ENCODE data around the gene AKR1A1.
"Not testable (repeated sequence)": the region's sequence is repeated elsewhere in the genome, so short reads cannot be mapped to it uniquely, and the experiment has no call there.

Gene AKR1A1

DNA sequence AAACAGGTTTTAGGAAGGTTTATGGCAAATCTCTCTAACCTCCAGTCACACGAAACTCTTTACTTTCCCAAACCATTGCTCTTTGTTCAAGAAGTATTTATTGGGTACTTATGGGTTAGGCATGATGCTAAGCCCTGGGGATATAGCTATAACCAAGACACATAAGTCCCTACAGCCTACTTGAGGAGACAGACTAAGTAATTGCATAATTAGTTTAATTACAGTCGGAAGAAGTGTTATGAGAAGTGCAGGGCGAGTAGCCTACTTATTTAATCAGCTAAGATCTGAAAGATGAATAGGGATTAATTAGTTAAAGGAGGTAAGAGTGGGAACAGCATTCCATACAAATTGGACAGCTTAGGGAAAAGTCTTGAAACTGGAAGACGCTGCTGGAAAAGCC lies 20.0 kb downstream of the AKR1A1 start:
- no peak for DNase-seq

DNA sequence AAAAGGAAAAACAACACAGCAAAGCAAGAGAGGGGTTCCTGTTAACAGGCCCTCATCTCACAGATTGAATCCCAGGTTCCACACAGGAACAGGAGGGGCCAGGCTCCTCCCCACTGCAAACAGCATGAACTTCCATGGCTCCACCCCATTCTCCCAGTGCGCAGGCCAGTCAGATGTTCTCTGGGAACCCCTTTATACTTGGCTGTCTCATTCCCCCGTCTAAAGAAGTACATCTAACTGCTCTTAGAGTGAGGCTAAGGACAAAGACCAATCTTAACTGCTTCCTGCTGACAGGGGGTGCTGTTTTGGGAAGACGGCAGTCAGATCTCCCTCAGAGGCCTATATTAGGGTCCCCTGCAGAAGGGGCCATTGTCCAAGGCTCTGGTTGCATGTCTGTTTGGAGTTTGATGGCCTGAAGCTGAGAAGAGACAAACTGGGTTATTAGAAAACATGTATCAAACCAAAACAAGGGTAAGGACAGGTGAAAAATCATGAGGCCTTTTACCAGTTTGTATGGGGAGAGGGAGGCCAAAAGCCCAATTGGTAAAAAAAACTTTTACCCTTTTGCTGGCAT lies 22.7 kb downstream of the AKR1A1 start:
- DNase-seq, result no peak

DNA sequence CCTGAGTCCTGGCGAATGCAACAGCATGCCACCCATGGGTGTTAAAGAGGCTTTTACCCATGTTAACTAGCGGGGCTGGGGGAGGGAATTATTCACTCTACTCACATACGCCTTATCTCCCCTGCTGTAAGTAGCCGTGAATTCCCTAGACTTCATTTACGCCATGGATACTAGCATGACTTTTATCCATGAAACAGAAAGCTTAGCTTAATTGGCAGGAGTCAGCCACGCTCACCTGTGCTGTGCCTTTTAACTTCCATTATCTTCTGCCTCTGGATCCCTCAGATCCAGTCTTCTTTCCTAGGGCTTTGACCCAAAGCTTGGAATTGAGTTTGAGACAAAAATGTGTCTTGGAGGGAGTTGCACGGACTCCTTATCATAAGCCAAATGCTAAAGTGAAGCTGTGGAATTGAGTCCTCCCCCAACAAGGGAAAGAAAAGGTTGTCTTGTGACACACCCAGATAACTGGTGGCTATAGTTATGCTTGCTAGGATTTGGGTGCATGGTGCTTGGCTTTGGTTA lies 23.5 kb downstream of the AKR1A1 start:
- no peak for DNase-seq

DNA sequence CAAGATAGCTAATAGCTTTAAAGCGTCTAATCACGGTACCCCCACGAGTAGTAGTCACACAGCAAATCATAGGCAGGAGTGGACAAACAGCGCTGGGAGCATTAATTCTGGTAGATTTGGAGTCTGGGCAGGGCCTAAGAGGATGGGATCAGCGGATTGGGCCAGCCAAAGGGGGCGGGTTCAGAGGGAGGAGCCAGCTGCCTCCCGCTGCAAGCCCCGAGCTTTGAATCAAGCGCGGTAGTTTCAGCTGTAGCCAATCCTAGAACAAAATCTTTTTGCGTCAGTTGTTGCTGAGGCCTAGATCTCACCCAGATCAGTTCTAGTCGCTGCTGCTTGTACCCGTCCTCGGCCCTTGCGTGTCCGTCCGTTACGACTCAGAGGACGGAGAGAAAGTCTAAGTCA lies 32.6 kb downstream of the AKR1A1 start:
- peak; percentile 93 for DNase-seq

DNA sequence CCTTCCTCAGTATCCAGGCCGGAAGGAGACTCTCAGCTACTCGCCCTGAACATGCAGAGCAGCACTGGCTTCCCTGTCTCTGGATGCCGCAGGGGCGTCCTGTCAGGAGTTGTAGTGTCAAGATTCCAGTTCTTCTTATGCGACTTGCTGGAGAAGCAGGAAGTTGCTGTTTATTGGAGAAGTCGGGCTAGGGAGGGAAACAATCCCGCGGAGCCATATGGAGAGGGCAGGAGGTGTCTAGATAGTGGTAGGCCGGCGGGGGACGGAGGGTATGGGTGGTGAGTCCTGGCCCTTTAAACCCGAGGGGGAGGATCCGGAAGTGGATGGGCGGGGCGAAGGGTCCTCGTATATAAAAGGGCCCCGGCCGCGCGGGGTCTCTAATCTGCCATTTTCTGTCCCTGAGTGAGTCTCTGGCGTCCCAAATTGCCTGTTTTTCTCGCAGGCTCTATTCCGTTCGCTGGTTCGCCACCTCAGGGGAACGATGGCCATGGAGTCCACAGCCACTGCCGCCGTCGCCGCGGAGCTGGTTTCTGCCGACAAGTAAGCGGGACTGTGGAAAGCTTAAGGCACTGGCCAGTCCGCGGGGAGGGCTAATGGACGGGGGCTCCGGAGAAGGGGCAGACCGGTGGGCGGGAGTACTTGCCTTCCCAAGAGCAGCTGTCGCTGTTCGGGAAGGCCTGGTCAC lies 33.2 kb downstream of the AKR1A1 start, which contains the start of gene NASP:
Gene NASP (plus strand): TSS at position 376 of the 685 bp plus-strand sequence. CDS start 106 bp downstream, at position 482.
- peak; percentile 85 for DNase-seq

DNA sequence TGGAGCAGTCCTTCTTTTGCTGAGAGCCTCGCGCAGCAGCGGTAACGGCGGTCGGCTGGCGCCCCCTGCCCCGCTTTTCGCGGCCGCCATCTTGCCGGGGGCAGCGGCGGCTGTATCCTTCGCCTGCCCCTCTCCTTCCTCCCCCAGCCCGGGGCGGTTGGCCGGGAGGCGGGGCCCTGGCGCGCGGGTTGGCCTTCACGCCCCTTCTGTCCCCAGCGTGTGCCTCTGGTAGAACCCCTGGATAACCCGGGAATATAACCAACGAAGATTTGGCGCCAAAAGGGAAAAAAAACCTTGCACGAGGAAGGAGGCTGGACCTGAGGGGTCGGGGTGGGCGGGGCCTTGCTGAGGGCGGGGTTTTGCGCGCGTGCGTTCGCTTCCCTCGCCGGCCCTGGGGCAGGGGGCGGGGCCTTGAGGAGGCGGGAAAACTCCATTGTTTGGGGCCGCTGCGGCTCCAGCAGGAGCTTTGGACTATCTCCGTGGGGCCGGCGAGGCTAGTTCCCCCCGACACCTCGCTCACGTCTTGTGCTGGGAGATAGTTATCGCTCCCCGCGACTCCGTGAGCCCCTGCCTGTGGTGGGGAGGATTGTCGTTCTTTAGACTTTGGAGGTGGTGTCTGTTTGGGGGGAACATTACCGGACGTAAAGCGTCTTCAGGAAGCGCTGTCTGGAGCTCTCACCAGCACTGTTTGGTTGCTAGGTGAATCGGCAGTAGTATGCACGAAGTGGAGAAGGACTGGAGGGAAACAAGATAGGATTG lies 33.9 kb downstream of the AKR1A1 start:
- DNase-seq, result peak; percentile 87

DNA sequence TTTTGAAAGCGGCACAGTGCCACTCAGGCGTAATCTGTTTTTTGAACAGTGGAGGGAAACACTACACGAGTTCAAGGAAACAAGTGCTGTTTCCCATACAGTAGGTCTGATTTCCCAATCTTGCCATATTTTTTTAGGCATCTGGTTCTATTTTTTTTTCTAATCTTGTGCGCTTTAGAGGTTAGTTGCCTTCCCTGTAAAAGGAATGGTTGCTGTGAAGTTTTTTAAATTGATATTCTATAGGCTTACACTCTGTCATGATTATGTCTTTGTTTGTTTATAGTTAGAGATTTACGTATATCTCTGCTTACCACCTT lies 34.4 kb downstream of the AKR1A1 start:
- no peak for DNase-seq

DNA sequence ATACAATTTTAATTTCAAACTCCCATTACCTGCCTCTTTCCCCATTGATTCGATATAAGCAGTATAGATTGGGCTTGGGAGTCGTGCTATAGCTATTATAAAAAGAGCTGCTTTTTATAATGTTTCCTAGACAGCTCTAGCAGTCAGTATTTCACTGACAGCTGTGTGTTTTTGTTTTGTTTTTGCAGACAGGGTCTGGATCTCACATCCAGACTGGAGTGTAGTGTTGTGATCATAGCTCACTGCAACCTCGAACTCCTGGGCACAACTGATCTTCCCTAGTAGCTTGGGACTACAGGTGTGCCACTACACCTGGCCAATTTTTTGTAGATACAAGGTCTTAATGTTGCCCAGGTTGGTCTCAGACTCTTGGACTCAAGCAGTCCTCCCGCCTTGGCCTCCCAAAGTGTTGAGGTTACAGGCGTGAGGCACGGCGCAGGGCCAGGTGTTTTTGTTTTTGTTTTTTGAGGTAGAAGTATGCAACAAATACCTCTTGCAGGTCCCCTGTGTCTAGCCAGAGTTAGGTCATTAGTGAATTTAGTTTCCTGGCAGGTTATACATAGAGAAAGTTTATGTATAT lies 35.0 kb downstream of the AKR1A1 start:
- no peak for DNase-seq

DNA sequence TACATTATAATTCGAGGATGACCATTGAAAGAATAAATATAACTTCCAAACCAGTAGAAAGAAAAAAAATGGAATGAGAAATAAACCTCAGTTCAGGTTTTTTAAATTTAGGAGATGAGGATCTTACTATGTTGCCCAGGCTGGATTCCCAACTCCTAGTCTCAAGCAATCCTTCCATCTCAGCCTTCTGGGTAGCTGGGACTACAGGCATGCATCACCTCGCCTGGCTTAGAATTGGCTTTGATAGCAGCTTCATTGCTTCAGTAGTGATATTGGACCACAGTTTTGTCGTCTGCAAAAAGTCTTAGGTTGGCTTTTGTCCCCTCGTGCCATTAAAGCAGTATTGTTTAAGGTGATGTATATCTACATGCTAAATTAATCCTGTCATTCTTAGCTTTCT lies 36.1 kb downstream of the AKR1A1 start:
- DNase-seq, result no peak

DNA sequence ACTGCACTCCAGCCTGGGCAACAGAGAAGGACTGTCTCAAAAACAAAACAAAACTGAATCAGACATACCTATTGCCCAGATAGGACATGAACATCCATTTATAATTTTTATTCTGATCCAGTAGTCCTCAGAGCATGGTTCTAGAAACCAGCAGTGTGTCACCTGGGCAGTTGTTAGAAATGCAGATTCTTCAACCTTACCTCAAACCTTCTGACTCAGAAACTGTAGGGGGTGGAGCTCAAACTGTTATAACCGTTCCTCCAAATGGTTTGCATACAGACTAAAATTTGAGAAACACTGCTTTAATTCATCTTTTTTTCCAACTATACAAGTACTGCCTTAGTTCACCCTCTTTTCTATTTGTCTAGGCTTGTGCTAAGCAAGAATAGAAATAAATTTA lies 39.2 kb downstream of the AKR1A1 start:
- no peak for DNase-seq

DNA sequence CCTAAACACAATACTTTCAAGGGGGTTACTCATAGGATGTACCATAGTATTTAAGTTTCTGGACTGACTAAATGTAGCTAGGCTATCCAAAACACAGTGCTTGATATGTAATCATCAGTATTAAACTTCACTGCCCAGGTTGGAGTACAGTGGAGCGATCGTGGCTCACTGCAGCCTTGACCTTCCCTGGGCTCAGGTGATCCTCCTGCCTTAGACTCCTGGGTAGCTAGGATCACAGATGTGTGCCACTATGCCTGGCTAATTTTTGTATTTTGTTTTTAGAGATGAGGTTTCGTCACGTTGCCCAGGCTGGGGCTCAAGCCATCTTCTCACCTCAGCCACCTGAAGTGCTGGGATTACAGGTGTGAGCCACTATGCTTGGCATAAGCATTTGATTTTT lies 43.8 kb downstream of the AKR1A1 start:
- no peak for DNase-seq

DNA sequence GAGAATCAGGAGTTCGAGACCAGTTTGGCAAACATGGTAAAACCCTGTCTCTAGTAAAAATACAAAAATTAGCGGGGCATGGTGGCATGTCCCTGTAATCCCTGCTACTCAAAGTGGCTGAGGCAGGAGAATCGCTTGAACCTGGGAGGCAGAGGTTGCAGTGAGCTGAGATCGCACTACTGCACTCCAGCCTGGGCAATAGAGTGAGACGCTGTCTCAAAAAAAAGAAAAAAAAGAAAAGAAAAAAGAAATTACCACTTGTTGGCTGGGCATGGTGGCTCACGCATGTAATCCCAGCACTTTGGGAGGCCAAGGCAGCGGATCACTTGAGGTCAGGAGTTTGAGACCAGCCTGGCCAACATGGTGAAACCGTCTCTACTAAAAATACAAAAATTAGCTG lies 46.1 kb downstream of the AKR1A1 start:
- not testable (repeated sequence) for DNase-seq

DNA sequence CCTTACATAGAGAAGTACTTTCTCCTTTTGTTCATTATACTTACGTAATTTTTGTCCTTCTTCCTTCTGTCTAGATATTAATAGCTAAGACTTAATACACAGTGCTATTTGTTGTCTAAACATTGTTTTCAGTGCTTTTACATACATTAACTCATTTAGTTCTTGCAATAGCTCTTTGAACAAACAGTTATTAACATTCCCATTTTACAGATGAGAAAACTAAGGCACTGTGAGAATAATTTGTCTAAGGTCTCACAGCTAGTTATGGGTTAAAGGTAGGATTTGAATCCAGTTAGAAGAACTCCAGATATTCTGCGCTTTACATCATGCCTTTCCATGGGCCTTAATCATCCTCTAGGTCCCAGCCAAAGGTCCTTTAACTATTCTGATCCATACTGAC lies 53.6 kb downstream of the AKR1A1 start:
- no peak for DNase-seq

DNA sequence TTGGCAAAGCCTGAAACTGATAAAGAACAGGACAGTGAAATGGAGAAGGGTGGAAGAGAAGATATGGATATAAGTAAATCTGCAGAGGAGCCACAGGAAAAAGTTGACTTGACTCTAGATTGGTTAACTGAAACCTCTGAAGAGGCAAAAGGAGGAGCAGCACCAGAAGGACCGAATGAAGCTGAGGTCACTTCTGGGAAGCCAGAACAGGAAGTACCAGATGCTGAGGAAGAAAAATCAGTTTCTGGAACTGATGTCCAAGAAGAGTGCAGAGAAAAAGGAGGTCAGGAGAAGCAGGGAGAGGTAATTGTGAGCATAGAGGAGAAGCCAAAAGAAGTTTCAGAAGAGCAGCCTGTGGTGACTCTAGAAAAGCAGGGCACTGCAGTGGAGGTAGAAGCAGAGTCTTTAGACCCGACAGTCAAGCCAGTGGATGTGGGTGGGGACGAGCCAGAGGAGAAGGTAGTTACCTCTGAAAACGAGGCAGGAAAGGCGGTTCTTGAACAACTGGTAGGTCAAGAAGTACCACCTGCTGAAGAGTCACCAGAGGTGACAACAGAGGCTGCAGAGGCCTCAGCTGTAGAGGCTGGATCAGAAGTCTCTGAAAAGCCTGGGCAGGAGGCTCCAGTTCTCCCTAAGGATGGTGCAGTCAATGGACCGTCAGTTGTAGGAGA lies 56.9 kb downstream of the AKR1A1 start:
- DNase-seq, result no peak

DNA sequence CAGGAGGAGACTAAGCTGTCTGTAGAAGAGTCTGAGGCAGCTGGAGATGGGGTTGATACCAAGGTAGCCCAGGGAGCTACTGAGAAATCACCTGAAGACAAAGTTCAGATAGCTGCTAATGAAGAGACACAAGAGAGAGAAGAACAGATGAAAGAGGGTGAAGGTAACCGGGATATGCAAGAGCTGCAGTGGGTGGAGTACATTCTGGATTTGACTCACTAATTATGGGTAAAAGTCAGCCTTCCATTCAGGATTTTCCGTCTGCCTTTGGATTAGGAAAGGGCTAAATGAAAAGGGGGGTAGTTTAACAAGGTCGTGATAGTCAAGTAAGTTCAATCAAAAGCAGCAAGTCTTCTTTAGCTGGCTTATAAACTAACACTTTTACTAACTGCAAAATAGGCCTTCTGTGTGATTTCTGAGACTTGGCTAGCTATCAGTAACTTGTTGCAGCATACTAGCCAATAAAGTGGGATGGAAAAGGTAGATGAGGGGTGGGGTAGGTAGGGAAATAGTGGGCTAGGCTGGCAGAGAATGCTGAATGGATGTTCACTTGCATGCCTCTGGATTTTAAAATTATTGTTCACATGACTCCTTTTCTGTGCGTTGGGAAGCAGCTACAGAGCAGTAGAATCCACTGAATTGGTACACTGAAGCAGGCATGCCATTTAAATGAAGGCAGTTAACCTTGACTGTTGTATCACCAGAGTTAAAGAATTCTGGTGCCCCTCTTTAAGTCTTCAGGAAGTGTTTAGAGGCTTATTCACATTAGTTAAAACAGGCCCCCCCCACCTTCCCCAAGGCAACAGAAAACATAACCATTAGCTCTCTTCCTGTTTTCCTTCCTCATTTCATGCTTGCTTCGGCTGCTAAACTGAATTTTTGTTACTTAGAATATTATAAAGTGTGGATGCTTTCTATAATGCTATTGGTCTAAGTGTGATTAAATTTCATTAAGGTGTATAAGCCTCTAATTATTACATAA lies 57.8 kb downstream of the AKR1A1 start:
- no peak for DNase-seq

DNA sequence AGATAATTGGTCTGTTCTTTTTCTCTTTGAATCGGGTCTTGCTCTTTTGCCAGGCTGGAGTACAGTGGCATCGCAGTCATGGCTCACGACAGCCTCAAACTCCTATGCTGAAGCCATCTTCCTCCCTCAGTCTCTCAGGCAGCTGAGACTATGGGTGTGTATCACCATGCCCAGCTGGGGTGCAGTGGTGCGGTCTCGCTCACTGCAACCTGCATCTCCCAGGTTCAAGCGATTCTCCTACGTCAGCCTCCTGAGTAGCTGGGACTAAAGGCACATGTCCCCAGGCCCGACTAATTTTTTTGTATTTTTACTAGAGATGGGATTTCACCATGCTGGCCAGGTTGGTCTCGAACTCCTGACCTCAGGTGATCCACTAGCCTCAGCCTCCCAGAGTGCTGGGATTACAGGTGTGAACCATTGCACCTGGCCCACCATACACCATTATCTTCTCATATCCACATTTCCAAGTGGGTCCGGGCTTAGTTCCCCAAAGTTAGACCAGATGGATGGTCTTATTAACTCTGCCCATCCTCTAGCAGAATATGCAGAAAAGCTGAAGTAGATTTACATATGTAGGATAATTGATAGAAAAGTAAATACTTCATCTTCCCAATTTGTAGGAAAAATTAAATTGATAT lies 60.1 kb downstream of the AKR1A1 start:
- DNase-seq, result no peak

DNA sequence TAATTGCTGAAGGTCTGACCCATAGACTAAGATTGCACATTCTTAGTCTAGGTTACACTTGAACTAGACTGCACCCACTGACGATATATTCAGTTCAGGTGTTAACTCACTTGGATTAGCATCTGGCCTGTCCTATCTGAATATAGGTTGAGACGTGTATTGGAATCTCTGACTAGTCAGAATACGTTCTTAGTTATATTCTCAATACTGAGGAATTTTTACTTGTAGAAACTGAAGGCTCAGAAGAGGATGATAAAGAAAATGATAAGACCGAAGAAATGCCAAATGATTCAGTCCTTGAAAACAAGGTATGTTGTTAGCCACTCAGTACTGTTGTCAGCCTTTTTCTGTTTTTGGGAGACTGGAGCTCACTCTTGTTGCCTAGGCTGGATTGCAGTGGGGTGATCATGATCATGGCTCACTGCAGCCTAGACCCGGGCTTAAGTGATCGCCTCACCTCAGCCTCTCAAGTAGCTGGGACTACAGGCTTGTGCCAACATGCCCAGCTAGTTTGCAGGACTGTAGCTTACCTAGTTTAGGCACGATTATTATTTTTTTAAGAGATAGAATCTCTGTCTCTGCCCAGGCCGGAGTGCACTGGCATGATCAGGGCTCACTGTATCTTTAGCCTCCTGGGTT lies 62.4 kb downstream of the AKR1A1 start:
- no peak for DNase-seq

DNA sequence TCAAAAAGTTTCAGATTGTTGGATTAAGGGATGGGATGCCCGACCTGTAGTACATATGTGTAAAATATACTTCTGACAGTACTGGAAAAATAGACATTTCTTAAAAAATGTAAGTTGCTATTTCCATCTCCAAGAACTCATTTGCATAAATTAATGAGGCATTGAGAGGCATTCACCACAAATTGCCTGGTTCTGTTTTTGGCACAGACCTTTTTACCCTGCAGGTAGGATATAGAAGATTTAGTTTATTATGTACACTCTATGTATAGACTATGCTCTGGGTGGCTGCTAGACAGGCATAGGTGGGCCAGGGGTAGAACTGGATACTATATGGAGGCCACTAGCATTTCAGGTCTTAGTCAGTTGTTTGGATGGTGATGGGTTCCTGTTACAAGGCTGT lies 65.3 kb downstream of the AKR1A1 start:
- no peak for DNase-seq

DNA sequence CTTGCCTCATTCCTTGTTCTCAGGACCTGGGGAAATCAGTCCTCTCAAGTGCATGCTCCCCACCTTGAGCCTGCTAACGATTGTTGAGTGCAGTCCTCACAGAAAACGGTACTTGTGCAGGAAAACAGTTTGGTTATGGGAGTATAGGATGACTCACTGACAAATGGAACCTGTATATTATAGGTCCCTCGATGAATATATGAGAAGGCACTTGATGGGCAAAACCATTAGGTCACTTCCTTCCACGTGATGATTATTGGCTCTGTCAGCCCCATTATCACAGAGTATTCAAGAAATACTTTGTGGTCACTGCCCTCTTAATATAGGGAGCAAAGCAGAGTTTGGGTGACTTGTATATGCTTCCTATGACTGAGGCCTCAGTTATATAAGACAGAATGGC lies 67.0 kb downstream of the AKR1A1 start:
- DNase-seq, result no peak

DNA sequence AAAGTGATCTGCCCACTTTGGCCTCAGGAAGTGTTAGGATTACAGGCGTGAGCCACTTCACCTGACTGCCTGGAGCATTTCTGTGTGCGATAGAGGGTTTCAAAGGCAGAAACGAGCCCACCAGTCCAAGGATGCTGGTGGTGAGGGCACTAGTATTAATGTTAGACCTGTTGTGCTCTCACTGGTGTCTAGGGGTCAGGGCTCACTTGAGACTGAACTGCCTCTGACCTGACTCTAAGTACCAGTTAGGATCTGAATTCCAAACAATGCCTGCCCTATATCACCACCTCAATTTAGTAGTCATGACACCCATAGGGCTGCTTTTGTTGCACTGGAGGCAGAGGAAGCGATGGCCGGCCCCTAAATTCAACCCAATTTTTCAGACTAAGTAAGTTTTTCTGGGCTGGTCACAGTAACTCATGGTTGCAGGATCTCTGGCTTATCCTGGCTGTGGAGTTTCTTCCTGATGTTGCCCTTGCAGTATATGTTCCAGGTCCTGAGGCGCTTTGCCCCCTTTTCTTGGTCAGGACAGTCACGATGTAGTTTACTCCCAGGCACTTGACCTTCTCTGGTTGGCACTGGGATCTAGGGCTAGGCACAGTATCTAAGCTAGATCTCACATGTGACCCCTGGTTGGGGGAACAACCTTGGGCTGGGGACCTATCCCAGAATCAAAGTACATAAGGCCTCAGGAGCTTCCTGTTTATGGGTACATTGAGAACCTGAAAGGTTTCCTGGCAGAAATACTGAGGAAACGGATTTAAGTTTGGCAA lies 68.7 kb downstream of the AKR1A1 start:
- no peak for DNase-seq

Data from T1000 (cell line).